Glutamatergic neuron (in vitro differentiated cells): ENCODE results near the gene DDX41. TPM values are rescaled to one million over a fixed set of nuclear protein-coding genes. Genes with fewer than 3 reads are reported as not detected.

Experiments used
- DNase-seq: peaks from one replicate; pipeline ENCODE4 v3.0.0; 2022
- H3K27ac Mint-ChIP-seq: one replicate; pipeline ENCODE4 v1.8.0; 2020; ENCODE audit warnings: mild to moderate bottlenecking, mixed read lengths, inconsistent platforms; ENCODE audit not compliant: unreplicated experiment
- H3K27me3 Mint-ChIP-seq: one replicate; pipeline ENCODE4 v1.8.0; 2020; ENCODE audit warnings: mild to moderate bottlenecking, moderate library complexity, mixed read lengths, inconsistent platforms; ENCODE audit not compliant: unreplicated experiment
- H3K36me3 Mint-ChIP-seq: one replicate; pipeline ENCODE4 v1.8.0; 2020; ENCODE audit warnings: mild to moderate bottlenecking, mixed read lengths, inconsistent platforms; ENCODE audit not compliant: unreplicated experiment
- H3K4me1 Mint-ChIP-seq: one replicate; pipeline ENCODE4 v1.8.0; 2020; ENCODE audit warnings: mild to moderate bottlenecking, low read depth, mixed read lengths, inconsistent platforms; ENCODE audit not compliant: unreplicated experiment
- H3K4me3 Mint-ChIP-seq: one replicate; pipeline ENCODE4 v1.8.0; 2020; ENCODE audit warnings: mild to moderate bottlenecking, mixed read lengths, inconsistent platforms; ENCODE audit not compliant: unreplicated experiment
- H3K9me3 Mint-ChIP-seq: one replicate; pipeline ENCODE4 v1.8.0; 2020; ENCODE audit warnings: mild to moderate bottlenecking, moderate library complexity, mixed read lengths, inconsistent platforms; ENCODE audit not compliant: unreplicated experiment
- total RNA-seq: library from RNA; stranded (reverse); fragmentation: NEBNext Ultra II Directional; extraction: Animal tissue kit (Norgen Biotek cat#: 25700); gene quantifications from one replicate; pipeline ENCODE4 v1.2.1, GENCODE V29; 2021; ENCODE audit not compliant: unreplicated experiment
- TF ChIP-seq, protein P1 (sequence below): fragments of 200-600 bp; sonication (generic); IDR thresholded peaks from one replicate; pipeline ENCODE4 v1.5.0; 2021; ENCODE audit not compliant: partially characterized antibody, unreplicated experiment

Gene DDX41
- total RNA-seq, 1 donor from 2014 or later = 125 TPM

DNA sequence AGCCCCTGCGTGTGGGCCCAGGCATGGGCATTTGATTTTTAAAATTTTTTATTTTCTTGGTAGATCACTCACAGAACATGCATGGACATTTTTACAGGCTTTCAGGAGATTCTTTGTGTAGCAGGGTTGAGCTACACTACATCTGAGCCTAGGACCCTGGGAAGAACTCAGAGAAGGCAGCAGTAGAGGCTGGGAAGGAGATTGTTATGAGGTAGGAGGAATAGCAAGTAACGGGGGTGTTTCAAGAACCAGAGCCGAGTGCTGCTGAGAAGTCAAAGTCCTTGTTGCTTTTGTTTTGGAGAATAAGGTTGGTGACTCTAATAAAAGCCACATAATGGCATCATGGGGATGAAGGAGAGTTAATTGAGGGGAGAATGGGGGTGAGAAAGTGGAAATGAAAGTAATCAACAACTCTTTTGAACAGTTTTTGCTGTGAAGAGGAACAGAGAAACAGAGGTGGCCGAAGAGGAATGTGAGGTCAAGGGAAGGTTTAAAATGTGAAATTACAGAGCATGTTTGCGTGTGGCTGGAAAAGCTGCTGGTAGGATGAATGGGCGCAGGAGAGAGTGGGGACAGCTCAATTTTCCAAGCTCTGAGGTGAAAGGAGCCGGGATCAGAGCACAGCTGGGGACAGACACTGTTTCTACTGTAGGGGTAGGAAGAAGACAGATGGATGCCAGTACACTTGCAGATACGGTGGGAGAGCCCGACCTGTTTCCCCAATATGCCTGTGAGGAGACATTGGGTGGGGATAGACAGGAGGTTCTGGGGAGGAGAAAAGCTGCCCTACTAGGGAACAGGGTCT lies 14.7 kb downstream of the DDX41 start:
- peaks cover 20% of the 10 kb centered on the region for H3K9me3 Mint-ChIP-seq
- H3K36me3 Mint-ChIP-seq = no peaks in the 10 kb centered on the region
- peak overlapping the region; percentile 60 for H3K4me3 Mint-ChIP-seq
- no peak for DNase-seq
- H3K27ac Mint-ChIP-seq = peak overlapping the region; percentile 95
- H3K27me3 Mint-ChIP-seq = peaks cover 20% of the 10 kb centered on the region
- TF ChIP-seq, protein P1, sequence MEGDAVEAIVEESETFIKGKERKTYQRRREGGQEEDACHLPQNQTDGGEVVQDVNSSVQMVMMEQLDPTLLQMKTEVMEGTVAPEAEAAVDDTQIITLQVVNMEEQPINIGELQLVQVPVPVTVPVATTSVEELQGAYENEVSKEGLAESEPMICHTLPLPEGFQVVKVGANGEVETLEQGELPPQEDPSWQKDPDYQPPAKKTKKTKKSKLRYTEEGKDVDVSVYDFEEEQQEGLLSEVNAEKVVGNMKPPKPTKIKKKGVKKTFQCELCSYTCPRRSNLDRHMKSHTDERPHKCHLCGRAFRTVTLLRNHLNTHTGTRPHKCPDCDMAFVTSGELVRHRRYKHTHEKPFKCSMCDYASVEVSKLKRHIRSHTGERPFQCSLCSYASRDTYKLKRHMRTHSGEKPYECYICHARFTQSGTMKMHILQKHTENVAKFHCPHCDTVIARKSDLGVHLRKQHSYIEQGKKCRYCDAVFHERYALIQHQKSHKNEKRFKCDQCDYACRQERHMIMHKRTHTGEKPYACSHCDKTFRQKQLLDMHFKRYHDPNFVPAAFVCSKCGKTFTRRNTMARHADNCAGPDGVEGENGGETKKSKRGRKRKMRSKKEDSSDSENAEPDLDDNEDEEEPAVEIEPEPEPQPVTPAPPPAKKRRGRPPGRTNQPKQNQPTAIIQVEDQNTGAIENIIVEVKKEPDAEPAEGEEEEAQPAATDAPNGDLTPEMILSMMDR = no peak
- peaks cover 38% of the 10 kb centered on the region for H3K4me1 Mint-ChIP-seq

DNA sequence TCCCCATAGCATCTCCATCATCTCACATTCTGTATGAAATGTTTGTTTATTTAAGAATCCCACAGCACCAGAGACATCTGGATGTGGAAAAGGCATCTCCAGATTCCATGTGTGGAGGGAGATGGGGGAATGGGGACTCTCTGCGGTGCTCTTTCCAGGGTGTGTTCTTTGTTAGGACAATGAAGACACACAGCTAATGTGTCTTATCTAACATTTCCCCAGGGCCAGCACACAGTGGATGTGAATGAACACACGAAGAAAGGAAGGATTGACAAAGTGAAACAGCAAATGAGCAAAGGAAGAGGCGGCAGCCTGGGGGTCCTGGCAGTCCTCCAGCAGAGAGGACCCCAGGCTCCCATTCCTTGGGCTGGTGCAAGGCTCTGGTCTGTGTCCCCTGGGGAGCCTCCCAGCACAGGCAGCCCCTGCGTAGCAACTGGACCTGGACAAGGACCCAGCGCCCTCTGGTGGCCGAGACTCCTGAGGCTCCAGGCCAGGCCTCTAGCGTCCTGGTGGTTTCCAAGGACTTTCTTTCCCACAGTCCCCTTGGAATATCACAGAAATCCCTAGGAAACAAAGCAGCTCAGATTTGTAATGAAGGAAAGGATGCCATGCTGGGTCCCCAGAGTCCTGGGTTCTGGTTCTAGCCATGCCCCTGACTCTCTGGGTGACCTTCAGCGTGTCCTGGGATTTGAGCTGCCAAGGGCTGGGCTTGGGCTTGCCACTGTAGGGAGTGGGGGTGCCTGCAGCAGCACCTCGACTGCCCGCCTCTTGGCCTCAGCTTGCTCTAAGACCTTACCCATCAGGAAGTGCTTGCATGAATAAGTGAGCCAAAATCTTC lies 15.9 kb downstream of the DDX41 start:
- peaks cover 17% of the 10 kb centered on the region for H3K27me3 Mint-ChIP-seq
- H3K9me3 Mint-ChIP-seq = peaks cover 20% of the 10 kb centered on the region
- TF ChIP-seq, protein P1 = peak; percentile 88
- peak; percentile 99 for DNase-seq
- peak overlapping the region; percentile 78 for H3K27ac Mint-ChIP-seq
- peak overlapping the region; percentile 59 for H3K4me3 Mint-ChIP-seq
- H3K36me3 Mint-ChIP-seq = no peaks in the 10 kb centered on the region
- H3K4me1 Mint-ChIP-seq = peaks cover 38% of the 10 kb centered on the region

DNA sequence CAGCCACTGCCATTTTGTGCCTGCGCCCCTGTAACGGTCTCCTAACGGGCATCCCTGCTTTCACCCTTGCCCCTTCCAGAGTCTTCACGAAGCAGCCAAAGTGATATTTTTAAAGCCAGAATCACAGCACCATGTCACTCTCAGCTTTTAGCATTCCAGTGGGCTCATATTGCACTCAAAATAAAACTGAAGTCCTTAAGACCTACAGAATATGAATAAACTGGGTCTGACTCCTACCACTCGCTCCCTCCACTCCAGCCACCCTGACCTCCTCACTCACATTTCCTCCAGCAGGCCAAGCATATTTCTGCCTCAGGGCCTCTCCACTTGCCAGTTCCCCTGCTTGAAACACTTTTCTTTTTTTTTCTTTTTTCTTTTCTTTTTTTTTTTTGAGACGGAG lies 16.9 kb downstream of the DDX41 start:
- no peak for DNase-seq
- Mint-ChIP-seq H3K4me3 (peak overlapping the region; percentile 66), H3K4me1 (peaks cover 38% of the 10 kb centered on the region), H3K9me3 (peaks cover 16% of the 10 kb centered on the region), H3K27ac (no peak overlapping the region), H3K27me3 (peaks cover 17% of the 10 kb centered on the region), H3K36me3 (no peaks in the 10 kb centered on the region)
- TF ChIP-seq, protein P1 = no peak

DNA sequence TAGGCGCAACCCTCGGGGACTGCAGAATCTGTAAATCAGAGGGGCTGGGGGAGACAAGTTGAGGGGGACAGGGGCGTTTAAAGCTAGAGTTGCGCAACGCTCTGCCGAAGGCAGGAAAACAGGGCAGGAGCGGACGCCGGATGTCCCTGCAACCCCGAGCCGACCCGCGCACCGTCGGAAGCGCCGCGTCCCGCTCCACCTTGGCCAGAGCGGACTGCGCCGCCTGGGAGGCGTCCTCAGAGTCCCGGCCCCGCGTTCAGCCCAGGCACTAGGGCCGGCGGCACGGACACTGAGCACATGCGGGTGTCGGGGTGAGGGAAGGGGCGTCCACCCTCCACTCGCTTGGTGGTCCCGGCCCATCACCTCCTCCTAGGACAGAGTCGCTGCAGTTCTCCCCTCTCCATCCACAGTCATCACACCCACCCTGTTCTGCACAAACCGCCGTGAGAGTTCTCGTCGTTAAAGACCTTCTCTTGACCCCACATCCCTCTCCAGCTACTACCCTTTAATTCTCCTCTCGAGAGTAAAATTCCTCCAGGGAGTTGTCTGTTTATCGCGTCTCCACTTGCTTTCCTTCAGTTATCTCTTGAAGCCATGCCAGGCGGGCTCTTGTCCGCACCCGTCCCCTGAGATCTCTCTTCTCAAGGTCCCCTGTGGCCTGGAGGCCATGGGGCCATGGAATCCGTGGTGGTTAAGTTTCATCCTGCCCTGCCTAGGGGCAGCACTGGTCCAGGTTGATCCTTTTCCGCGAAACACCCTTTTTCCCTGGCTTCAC lies 18.6 kb downstream of the DDX41 start:
- peak overlapping the region; percentile 75 for H3K4me3 Mint-ChIP-seq
- TF ChIP-seq, protein P1 = no peak
- H3K36me3 Mint-ChIP-seq = no peaks in the 10 kb centered on the region
- peaks cover 16% of the 10 kb centered on the region for H3K9me3 Mint-ChIP-seq
- peak; percentile 60 for DNase-seq
- peaks cover 17% of the 10 kb centered on the region for H3K27me3 Mint-ChIP-seq
- H3K27ac Mint-ChIP-seq = peak overlapping the region; percentile 81
- peaks cover 40% of the 10 kb centered on the region for H3K4me1 Mint-ChIP-seq
